ENCODE data around the gene PPP2R3C. TPM values are rescaled to one million over a fixed set of nuclear protein-coding genes. Genes with fewer than 3 reads are reported as not detected.

PPP2R3C gene
- total and polyA plus RNA-seq, 7 donors = 22.9 to 67.0 (median 30.9) TPM

DNA sequence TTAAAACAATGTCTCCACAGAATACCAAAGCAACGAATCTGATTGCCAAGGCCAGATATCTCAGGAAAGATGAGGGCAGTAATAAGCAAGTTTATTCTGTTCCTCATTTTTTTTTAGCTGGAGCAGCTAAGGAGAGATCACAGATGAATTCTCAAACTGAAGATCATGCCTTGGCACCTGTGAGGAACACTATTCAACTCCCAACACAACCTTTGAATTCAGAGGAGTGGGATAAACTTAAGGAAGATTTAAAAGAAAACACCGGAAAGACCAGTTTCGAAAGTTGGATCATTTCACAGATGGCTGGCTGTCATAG, 1.6 kb upstream of the PPP2R3C start:
- intact Hi-C loops (cut with DNase I) = loop anchor here in 1 of 2 donors (5.0 to 10.0 kb wide), 2 partner anchors 71 to 701 kb away; partner anchors contain the start of gene BRMS1L
- DNase-seq (no peak), ATAC-seq (no peak)
- TF ChIP-seq, protein P1, sequence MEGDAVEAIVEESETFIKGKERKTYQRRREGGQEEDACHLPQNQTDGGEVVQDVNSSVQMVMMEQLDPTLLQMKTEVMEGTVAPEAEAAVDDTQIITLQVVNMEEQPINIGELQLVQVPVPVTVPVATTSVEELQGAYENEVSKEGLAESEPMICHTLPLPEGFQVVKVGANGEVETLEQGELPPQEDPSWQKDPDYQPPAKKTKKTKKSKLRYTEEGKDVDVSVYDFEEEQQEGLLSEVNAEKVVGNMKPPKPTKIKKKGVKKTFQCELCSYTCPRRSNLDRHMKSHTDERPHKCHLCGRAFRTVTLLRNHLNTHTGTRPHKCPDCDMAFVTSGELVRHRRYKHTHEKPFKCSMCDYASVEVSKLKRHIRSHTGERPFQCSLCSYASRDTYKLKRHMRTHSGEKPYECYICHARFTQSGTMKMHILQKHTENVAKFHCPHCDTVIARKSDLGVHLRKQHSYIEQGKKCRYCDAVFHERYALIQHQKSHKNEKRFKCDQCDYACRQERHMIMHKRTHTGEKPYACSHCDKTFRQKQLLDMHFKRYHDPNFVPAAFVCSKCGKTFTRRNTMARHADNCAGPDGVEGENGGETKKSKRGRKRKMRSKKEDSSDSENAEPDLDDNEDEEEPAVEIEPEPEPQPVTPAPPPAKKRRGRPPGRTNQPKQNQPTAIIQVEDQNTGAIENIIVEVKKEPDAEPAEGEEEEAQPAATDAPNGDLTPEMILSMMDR (IDR thresholded peaks at IDR 0.05) = no peak
- WGBS, 3 donors = 44 to 51% (median 47%) methylated on average over 3 of the region's 3 CpGs
- Histone ChIP-seq H3K27ac (peak overlapping the region; percentile 96), H3K4me1 (peaks cover 19% of the 10 kb centered on the region), H3K36me3 (ENCODE audit: insufficient read depth in 1 of 2, low read depth in 1 of 2) (peaks cover 0 to 15% of the 10 kb centered on the region in 2 donors), H3K9me3 (no peaks in the 10 kb centered on the region), H3K27me3 (ENCODE audit: insufficient read depth in 3 of 3, low read length in 2 of 3) (no peaks in the 10 kb centered on the region), H3K4me3 (peak overlapping the region; percentile 82)

DNA sequence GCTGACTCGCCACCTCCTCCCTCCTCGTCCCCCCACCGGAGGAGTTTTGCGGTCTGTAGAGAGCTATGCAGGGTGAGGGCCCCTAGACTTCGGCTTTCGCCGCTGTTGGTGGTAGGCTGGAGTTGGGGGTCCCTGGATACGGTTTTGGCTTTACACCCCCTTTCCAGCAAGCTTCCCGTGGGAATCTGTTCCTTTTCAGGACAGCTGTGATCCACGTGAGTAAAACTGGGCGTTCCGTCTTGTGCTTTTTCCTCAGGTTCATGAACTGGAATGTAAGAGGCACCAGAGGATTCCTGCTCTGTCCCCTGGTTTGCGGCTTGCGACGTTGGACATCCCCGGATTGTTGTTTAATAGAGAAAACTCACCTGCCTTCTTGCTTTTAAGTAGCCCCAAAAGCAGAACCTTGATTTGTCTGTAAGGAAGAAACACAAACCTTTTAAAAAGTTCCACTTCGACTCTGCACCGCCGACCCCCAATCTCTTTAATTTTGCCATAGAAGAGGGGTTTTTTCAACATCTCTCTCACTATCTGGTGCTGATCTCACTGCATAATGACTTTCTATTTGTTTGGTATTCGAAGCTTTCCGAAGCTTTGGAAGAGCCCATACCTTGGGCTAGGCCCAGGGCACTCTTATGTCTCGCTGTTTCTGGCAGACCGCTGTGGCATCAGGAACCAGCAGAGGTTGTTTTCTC, 1.1 kb upstream of the PPP2R3C start:
- 4 to 6% (median 6%) methylated on average over 23 of the region's 23 CpGs for WGBS, 3 donors
- TF ChIP-seq, protein P1 (IDR thresholded peaks at IDR 0.05) = no peak
- peak; percentile 36 to 61 (median 42) for ATAC-seq
- Histone ChIP-seq H3K4me3 (peak overlapping the region; percentile 82), H3K27me3 (ENCODE audit: insufficient read depth in 3 of 3, low read length in 2 of 3) (no peaks in the 10 kb centered on the region), H3K4me1 (peaks cover 19% of the 10 kb centered on the region), H3K27ac (peak overlapping the region; percentile 96), H3K9me3 (no peaks in the 10 kb centered on the region), H3K36me3 (ENCODE audit: insufficient read depth in 1 of 2, low read depth in 1 of 2) (peaks cover 0 to 15% of the 10 kb centered on the region in 2 donors)
- intact Hi-C loops (cut with DNase I) = loop anchor here in 1 of 2 donors (5.0 to 10.0 kb wide), 2 partner anchors 71 to 702 kb away; partner anchors contain the start of gene BRMS1L
- no peak for DNase-seq

DNA sequence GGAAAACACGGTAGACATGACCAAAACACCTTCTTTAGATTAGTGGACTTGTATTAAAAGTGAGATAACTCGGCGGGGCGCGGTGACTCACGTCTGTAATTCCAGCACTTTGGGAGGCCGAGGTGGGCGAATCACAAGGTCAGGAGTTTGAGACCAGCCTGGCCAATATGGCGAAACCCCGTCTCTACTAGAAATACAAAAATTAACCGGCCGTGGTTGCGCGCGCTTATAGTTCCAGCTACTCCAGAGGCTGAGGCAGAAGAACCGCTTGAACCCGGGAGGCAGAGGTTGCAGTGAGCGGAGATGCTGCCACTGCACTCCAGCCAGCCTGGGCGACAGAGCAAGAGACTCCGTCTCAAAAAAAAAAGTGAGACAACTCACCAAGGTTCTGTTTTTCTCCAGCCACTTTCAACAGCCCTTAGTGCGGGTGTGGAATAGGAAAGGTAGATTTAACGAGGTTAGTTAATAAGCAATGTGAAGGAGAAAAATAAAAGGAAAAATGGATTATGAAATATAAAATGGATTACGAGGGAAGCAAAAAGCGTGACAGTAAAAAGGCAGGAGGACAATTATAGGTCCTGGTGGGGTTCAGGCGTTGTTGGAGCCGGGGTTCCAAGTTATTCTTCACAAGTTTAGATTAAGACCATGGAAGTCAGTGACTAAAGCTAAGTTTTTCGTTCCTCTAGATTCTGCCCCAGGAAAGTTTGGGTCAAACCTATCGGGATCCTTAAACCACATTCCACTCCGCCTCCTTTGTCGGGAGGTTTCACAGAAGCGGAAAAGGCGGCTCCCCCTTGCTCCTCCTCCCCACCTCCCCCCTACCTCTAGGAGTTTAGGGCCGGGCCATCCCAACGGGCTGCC, 534 bp downstream of the PPP2R3C start:
- Histone ChIP-seq H3K36me3 (ENCODE audit: insufficient read depth in 1 of 2, low read depth in 1 of 2) (peaks cover 0 to 22% of the 10 kb centered on the region in 2 donors), H3K4me1 (peaks cover 19% of the 10 kb centered on the region), H3K4me3 (peak overlapping the region; percentile 82), H3K27ac (peak overlapping the region; percentile 96), H3K27me3 (ENCODE audit: insufficient read depth in 3 of 3, low read length in 2 of 3) (no peaks in the 10 kb centered on the region), H3K9me3 (no peaks in the 10 kb centered on the region)
- 15 to 19% (median 16%) methylated on average over 34 of the region's 34 CpGs for WGBS, 3 donors
- DNase-seq = no peak
- peak in 1 of 4 donors; percentile 0 for ATAC-seq
- TF ChIP-seq, protein P1 (IDR thresholded peaks at IDR 0.05) = no peak
- intact Hi-C loops (cut with DNase I) = loop anchor here in 1 of 2 donors (5.0 to 10.0 kb wide), 2 partner anchors 69 to 704 kb away; partner anchors contain the start of gene BRMS1L

DNA sequence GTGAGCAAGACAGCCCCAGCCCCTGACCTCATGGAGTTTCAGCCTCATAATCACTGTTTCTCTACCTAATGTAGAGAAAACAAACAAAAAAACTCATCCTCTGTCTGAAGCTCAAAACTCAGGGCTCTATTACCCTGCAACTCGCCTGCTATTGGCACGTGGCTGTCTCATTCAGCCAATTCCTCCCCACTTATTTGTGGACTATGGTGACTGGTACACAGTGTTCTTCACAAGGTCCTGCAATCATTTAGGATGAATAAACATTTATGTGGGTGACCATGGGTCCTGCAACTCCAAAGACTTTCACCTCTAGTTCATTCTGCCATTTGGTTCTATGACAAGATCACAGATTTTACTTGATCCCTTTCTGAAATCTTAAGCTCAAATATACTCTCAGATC, 4.7 kb downstream of the PPP2R3C start:
- Histone ChIP-seq H3K4me1 (peaks cover 9% of the 10 kb centered on the region), H3K36me3 (ENCODE audit: insufficient read depth in 1 of 2, low read depth in 1 of 2) (peaks cover 0 to 63% of the 10 kb centered on the region in 2 donors), H3K4me3 (no peak overlapping the region), H3K27ac (no peak overlapping the region), H3K9me3 (no peaks in the 10 kb centered on the region), H3K27me3 (ENCODE audit: insufficient read depth in 3 of 3, low read length in 2 of 3) (no peaks in the 10 kb centered on the region)
- DNase-seq (no peak), ATAC-seq (no peak)
- intact Hi-C loops (cut with DNase I) = no loop called here
- TF ChIP-seq, protein P1 (IDR thresholded peaks at IDR 0.05) = no peak
- 58 to 90% (median 89%) methylated on average over 2 of the region's 2 CpGs for WGBS, 3 donors

Data from psoas muscle (tissue), 8 donors.